VCaP (cell line): ENCODE data around the gene RABEP2.
A peak's percentile ranks its signal among the peaks of the same experiment; 100 is the strongest.

Source experiments
- H3K27ac ChIP-seq: fragments of 450-650 bp; 2 replicates; pipeline ENCODE4 v1.5.1; 2017
- CTCF ChIP-seq: fragments of 450-650 bp; conservative IDR thresholded peaks from 2 replicates; pipeline ENCODE4 v1.5.1; 2017; ENCODE audit warnings: mild to moderate bottlenecking, moderate library complexity

The RABEP2 gene

GRCh38 chr16:28930652-28931051, 5.6 kb upstream of the RABEP2 start:
- TF ChIP-seq CTCF = no peak
- H3K27ac ChIP-seq = no peak overlapping the region

GRCh38 chr16:28930203-28930602, 5.2 kb upstream of the RABEP2 start:
- H3K27ac ChIP-seq = no peak overlapping the region
- no peak for TF ChIP-seq CTCF

DNA sequence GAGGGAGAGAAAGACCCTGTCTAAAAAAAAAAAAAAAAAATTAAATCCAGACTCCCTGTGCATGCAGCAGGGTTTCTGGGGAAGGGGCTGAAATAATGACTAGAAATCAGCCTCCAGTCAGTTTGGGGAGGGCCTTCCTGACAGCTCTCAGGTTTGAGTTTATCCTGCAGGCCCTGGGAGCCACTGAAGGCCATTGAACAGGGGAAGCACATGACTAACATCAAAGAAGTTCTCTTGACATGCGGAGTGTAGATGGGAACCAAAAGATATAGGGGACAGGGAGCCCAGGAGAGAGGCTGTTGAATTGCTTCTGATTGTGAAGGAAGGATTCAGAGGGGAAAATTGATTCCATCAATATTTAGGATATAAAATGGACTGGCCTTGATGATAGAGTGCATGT, 2.8 kb upstream of the RABEP2 start:
- H3K27ac ChIP-seq = no peak overlapping the region
- TF ChIP-seq CTCF = no peak

GRCh38 chr16:28926284-28926683, 1.2 kb upstream of the RABEP2 start:
- H3K27ac ChIP-seq = peak overlapping the region; percentile 87

- no peak for TF ChIP-seq CTCF
- peak overlapping the region; percentile 87 for H3K27ac ChIP-seq
These were observed 569 bp upstream of the RABEP2 start for GRCh38 chr16:28925386-28926228.

DNA sequence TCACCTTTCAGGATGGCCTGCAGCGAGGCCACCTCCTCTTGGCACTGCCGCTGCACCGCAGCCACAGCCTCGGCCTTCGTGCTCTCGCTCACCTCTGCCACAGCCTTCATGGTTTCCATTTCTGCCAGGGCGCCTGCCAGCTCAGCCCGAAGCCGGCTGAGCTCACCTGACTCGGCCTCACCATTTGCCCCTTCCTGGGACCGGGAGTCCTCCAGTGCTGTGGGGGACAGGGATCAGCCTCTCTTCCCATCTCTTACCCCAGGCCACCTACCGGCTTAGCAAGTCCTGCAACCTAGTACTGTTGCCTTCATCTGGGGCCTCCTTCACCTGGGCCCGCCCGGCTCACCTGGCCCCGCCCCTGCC, 658 bp downstream of the RABEP2 start:
- peak overlapping the region; percentile 87 for H3K27ac ChIP-seq
- no peak for TF ChIP-seq CTCF

DNA sequence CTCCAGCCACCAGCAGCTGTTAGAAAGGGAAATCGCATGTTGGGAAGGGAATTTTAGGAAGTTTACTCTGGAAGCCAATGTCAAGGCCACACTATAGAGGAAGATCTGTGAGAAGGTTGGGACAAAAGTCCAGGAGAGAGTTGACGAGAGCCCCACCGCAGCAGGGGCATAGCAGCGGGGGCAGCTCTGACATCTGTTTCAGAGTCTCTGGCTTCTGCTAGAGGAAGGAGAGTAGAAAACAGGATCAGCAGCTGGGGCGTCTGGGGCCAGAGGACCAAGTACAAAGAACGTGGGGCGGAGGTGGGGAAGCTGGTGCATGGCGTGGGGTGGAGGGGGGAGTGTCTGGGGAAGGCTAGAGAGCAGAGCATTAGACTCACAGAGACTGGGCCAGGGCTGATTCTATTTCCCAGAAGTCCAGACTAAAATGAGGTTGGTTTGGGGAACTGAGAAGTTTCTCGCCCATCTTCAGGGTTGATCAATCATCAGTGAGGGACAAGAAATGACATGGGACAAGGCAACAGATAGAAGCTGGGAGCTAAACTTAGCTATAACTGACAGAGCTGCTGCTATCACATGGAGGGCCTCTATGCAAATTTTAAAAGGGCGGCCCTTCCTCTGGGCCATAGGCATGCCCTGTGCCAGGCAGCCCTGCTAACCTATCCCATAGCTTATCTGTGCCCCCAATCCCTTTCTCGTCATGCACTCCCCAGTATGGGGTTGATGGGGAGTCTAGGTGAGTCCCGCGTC, 1.2 kb downstream of the RABEP2 start:
- no peak for TF ChIP-seq CTCF
- peak overlapping the region; percentile 87 for H3K27ac ChIP-seq

DNA sequence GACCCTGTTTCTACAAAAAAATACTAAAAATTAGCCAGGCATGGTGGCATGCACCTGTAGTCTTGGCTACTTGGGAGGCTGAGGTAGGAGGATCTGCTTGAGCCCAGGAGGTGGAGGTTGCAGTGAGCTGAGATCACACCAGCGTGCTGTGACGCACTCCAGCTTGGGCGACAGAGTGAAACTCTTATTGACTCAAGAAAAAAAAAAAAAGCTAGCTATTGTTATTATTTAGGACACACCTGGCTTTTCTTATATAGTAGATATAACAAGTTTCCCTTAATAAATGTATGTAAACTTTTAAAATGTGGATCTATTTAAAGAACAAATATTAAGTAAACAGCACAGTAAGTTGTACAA, 1.8 kb downstream of the RABEP2 start:
- no peak for TF ChIP-seq CTCF
- H3K27ac ChIP-seq = peak overlapping the region; percentile 87
